Subcutaneous adipose tissue (tissue), 4 donors: Measurements from ENCODE around the gene PPP1R3F. TPM values are rescaled to one million over a fixed set of nuclear protein-coding genes. Genes with fewer than 3 reads are reported as not detected.
"Not testable (repeated sequence)": the region's sequence is repeated elsewhere in the genome, so short reads cannot be mapped to it uniquely, and the experiment has no call there.

Experiments used
- CTCF ChIP-seq: fragments of 450-650 bp; IDR thresholded peaks from one replicate; pipeline ENCODE4 v1.5.1; 2016; ENCODE audit warnings: low read depth, mild to moderate bottlenecking, control low read depth, antibody characterized with exemption, moderate library complexity
- total RNA-seq, 4 donors: library from RNA; depleted of rRNA; stranded (reverse); fragments of >200 nt; gene quantifications; one replicate each; pipeline ENCODE4 v1.1.0, GENCODE V29; 2016

The PPP1R3F gene
- total RNA-seq, 4 donors from 2014 or later = 1.8 to 7.5 (median 4.5) TPM

GRCh38 chrX:49331282-49331681, 61.7 kb downstream of the PPP1R3F start, which contains the start of gene GAGE13:
TSS of gene GAGE13 (plus strand) at chrX:49331582. CDS start at chrX:49332738, 1,156 bp downstream.
- not testable (repeated sequence) for TF ChIP-seq CTCF

Other genes with a start within 250 kb of the PPP1R3F start
- 100 to 1,000 TPM in 1 of 4 donors, 10 to 100 TPM in 3; 50.9 to 148 (median 72.8) TPM for gene TFE3, start 226.4 kb upstream of the PPP1R3F start, total RNA-seq
- 1 to 10 TPM in 2 of 4 donors, under 1 TPM in 2; 0.44 to 3.1 (median 1.2) TPM for gene CCDC120, start 210.8 kb upstream of the PPP1R3F start, total RNA-seq
- gene PRAF2, start 195.8 kb upstream of the PPP1R3F start, total RNA-seq = 10 to 100 TPM in 2 of 4 donors, 1 to 10 TPM in 2; 5.1 to 10.6 (median 9.0) TPM
- gene WDR45, start 189.9 kb upstream of the PPP1R3F start, total RNA-seq = 100 to 1,000 TPM in 2 of 4 donors, 10 to 100 TPM in 2; 84.5 to 138 (median 115) TPM
- 10 to 100 TPM; 11.9 to 32.0 (median 19.8) TPM for gene GPKOW, start 146.1 kb upstream of the PPP1R3F start, total RNA-seq
- gene MAGIX, start 107.0 kb upstream of the PPP1R3F start, total RNA-seq = 1 to 10 TPM in 1 of 4 donors, under 1 TPM in 3; 0.17 to 3.0 (median 0.35) TPM
- gene PLP2, start 97.9 kb upstream of the PPP1R3F start, total RNA-seq = 10 to 100 TPM; 19.0 to 62.0 (median 37.2) TPM
- gene PRICKLE3, start 83.4 kb upstream of the PPP1R3F start, total RNA-seq = 10 to 100 TPM; 10.7 to 19.4 (median 13.8) TPM
- gene SYP, start 69.6 kb upstream of the PPP1R3F start, total RNA-seq = 1 to 10 TPM in 1 of 4 donors, under 1 TPM in 3; 0.16 to 2.4 (median 0.91) TPM
- gene CACNA1F, start 36.5 kb upstream of the PPP1R3F start, total RNA-seq = under 1 TPM; under 0.01 to 0.66 (median 0.25) TPM
- 10 to 100 TPM in 3 of 4 donors, 1 to 10 TPM in 1; 6.5 to 14.1 (median 13.3) TPM for gene CCDC22, start 34.3 kb upstream of the PPP1R3F start, total RNA-seq
- gene FOXP3, start 5.1 kb upstream of the PPP1R3F start, total RNA-seq = under 1 TPM in 1 of 4 donors, not detected in 3; 0.22 TPM
- not detected for gene GAGE10, start 33.9 kb downstream of the PPP1R3F start, total RNA-seq
- not detected for gene GAGE12J, start 52.2 kb downstream of the PPP1R3F start, total RNA-seq
- gene GAGE13, start 61.8 kb downstream of the PPP1R3F start, total RNA-seq = not detected